Endothelial cell of umbilical vein (primary cell): ENCODE measurements around the gene SRRM4. TPM values are rescaled to one million over a fixed set of nuclear protein-coding genes. Genes with fewer than 3 reads are reported as not detected.

Experiments
- BruUV-seq: library from RNA; stranded (reverse); fragments of 400-500 nt; replicated peaks from 2 replicates; lab custom pipeline; 2021; lab: Mats Ljungman, UMichigan
- CTCF ChIA-PET: fragments of 300-600, 350-600 bp; sonication (Branson Sonifier 250); formaldehyde crosslinking; loops from one replicate; lab custom pipeline; 2021; ENCODE audit warnings: antibody characterized with exemption, inconsistent platforms; lab: Charles Lee
- POLR2A ChIA-PET: fragments of 300-600, 350-600 bp; sonication (Branson Sonifier 250); formaldehyde crosslinking; loops from one replicate; lab custom pipeline; 2021; ENCODE audit warnings: antibody characterized with exemption, inconsistent platforms; lab: Charles Lee
- DNase-seq: peaks from one replicate; pipeline ENCODE4 v3.0.0-alpha.2; 2011; ENCODE audit warnings: low read depth, low spot score
- FAIRE-seq: peaks from 2 replicates; lab custom pipeline; 2011; peaks lifted over from hg19 to GRCh38; lab: Jason Lieb, UNC
- H2AFZ ChIP-seq: 2 replicates; pipeline ENCODE4 v1.6.0; 2012; ENCODE audit warnings: low read depth, low read length, control low read depth, inconsistent platforms
- H3K27ac ChIP-seq: 2 replicates; pipeline ENCODE4 v1.5.1; 2011; ENCODE audit warnings: low read depth, mild to moderate bottlenecking, control low read depth, low read length, moderate library complexity; ENCODE audit not compliant: insufficient read depth
- H3K27me3 ChIP-seq, 2 experiments: 2 replicates each; pipeline versions ENCODE4 v1.6.0 to v1.6.1; 2011; ENCODE audit warnings: low read length in 2 of 2, mixed read lengths in 1 of 2; ENCODE audit not compliant: control insufficient read depth in 2 of 2, insufficient read depth in 2 of 2
- H3K36me3 ChIP-seq, 2 experiments: 2 replicates in 1 of 2; 3 replicates in 1 of 2; pipeline ENCODE4 v1.5.1; 2011; ENCODE audit warnings: low read length in 2 of 2, mild to moderate bottlenecking in 1 of 2, moderate library complexity in 1 of 2; ENCODE audit not compliant: control insufficient read depth in 2 of 2, insufficient read depth in 2 of 2; ENCODE audit errors: extremely low read depth in 1 of 2
- H3K4me1 ChIP-seq: 3 replicates; pipeline ENCODE4 v1.5.1; 2011; ENCODE audit warnings: mild to moderate bottlenecking, low read length; ENCODE audit not compliant: control insufficient read depth, insufficient read depth; ENCODE audit errors: extremely low read depth
- H3K4me2 ChIP-seq: 2 replicates; pipeline ENCODE4 v1.6.1; 2011; ENCODE audit warnings: low read length, control low read depth, mixed read lengths; ENCODE audit not compliant: insufficient read depth
- H3K4me3 ChIP-seq, 3 experiments: fragments of 200-600 bp in 1 of 3; sonication (generic), shearing (Covaris generic) in 1 of 3; replicated peaks in 1 of 3; 2 replicates each; pipeline ENCODE4 v1.5.1; 2011 to 2016; ENCODE audit warnings: control low read depth in 3 of 3, low read length in 3 of 3, mild to moderate bottlenecking in 2 of 3, inconsistent platforms in 1 of 3, low read depth in 1 of 3, moderate library complexity in 1 of 3; ENCODE audit not compliant: insufficient read depth in 1 of 3
- H3K79me2 ChIP-seq: 2 replicates; pipeline ENCODE4 v1.6.0; 2012; ENCODE audit warnings: low read length, inconsistent platforms; ENCODE audit not compliant: control insufficient read depth, insufficient read depth
- H3K9ac ChIP-seq: replicated peaks from 2 replicates; pipeline ENCODE3; 2011; ENCODE audit warnings: low read length, control low read depth; ENCODE audit not compliant: insufficient read depth; ENCODE audit errors: extremely low read depth
- H3K9me1 ChIP-seq: replicated peaks from 3 replicates; pipeline ENCODE4 v1.6.0; 2011; ENCODE audit warnings: mild to moderate bottlenecking, low read length; ENCODE audit not compliant: control insufficient read depth, insufficient read depth; ENCODE audit errors: extremely low read depth
- H3K9me3 ChIP-seq: replicated peaks from 2 replicates; pipeline ENCODE4 v1.5.1; 2012; ENCODE audit warnings: low read length, inconsistent platforms; ENCODE audit not compliant: control insufficient read depth, insufficient read depth
- H4K20me1 ChIP-seq: replicated peaks from 2 replicates; pipeline ENCODE3; 2011; ENCODE audit warnings: mild to moderate bottlenecking, low read length; ENCODE audit not compliant: control insufficient read depth, insufficient read depth; ENCODE audit errors: extremely low read depth
- EZH2 ChIP-seq: IDR thresholded peaks from 2 replicates; pipeline ENCODE4 v1.6.1; 2012; ENCODE audit warnings: borderline replicate concordance, low read depth, mild to moderate bottlenecking, moderate library complexity, low read length, inconsistent platforms; ENCODE audit not compliant: severe bottlenecking
- FOS ChIP-seq: IDR thresholded peaks from 2 replicates; pipeline ENCODE4 v1.6.1; 2011; ENCODE audit warnings: mild to moderate bottlenecking, low read length, moderate library complexity, borderline replicate concordance; ENCODE audit not compliant: insufficient read depth
- GATA2 ChIP-seq: IDR thresholded peaks from 2 replicates; pipeline ENCODE4 v1.7.0; 2011; ENCODE audit warnings: low read depth, mild to moderate bottlenecking, moderate library complexity, mixed read lengths, low read length; ENCODE audit not compliant: insufficient read length, insufficient read depth
- JUN ChIP-seq: IDR thresholded peaks from 2 replicates; pipeline ENCODE4 v1.6.1; 2011; ENCODE audit warnings: borderline replicate concordance, low read depth; ENCODE audit not compliant: insufficient read length, insufficient read depth
- MYC ChIP-seq: IDR thresholded peaks from one replicate; pipeline ENCODE4 v1.6.1; 2011; ENCODE audit warnings: mild to moderate bottlenecking, low read depth, low read length
- POLR2A ChIP-seq: IDR thresholded peaks from 2 replicates; pipeline ENCODE4 v1.6.1; 2012; ENCODE audit warnings: low read depth, mild to moderate bottlenecking, control low read depth, low read length
- POLR2AphosphoS5 ChIP-seq: IDR thresholded peaks from 2 replicates; pipeline ENCODE4 v1.6.1; 2012; ENCODE audit warnings: low read depth, mild to moderate bottlenecking, control low read depth, low read length, moderate library complexity; ENCODE audit not compliant: insufficient read depth
- dilution Hi-C: fragments of 300-500 bp; cut with MboI; formaldehyde crosslinking; loops from one replicate; pipeline ENCODE4 v1.15.0; 2019; ENCODE audit warnings: low sequenced_read_pairs; ENCODE audit not compliant: extremely low pct_ligation_motif_present
- intact Hi-C: fragments of 100-400 bp; cut with micrococcal nuclease; formaldehyde crosslinking; loops from one replicate; pipeline ENCODE4 v1.10.0; 2022
- polyA plus RNA-seq, 4 experiments: library from polyadenylated mRNA; depleted of rRNA in 3 of 4; stranded (reverse) in 3 of 4; unstranded in 1 of 4; fragments of >200 nt; gene quantifications; 2 replicates each; pipeline versions ENCODE4 v1.2.1 to v1.2.3, GENCODE V29; 2011 to 2012; ENCODE audit warnings: missing spikeins in 1 of 4
- total RNA-seq: library from RNA; stranded (reverse); gene quantifications from 2 replicates; pipeline ENCODE4 v1.2.3, GENCODE V29; 2021
- TF ChIP-seq, protein P1 (sequence below): IDR thresholded peaks from 2 replicates; pipeline ENCODE4 v1.6.1; 2011; ENCODE audit not compliant: insufficient read depth, insufficient read length
- TF ChIP-seq, protein P2 (sequence below), 2 donors: IDR thresholded peaks; 1 replicate in 1 of 2; 2 replicates in 1 of 2; pipeline ENCODE4 v1.5.1; 2011; ENCODE audit warnings: low read length in 2 of 2, mild to moderate bottlenecking in 2 of 2, moderate library complexity in 2 of 2, control low read depth in 1 of 2, inconsistent platforms in 1 of 2, low read depth in 1 of 2; ENCODE audit not compliant: insufficient read depth in 1 of 2; ENCODE audit errors: extremely low read depth in 1 of 2

The SRRM4 gene
- total and polyA plus RNA-seq, 2 donors (not counting 3 experiments of a cell fraction or from before 2014, with no cell fraction given): not detected

DNA sequence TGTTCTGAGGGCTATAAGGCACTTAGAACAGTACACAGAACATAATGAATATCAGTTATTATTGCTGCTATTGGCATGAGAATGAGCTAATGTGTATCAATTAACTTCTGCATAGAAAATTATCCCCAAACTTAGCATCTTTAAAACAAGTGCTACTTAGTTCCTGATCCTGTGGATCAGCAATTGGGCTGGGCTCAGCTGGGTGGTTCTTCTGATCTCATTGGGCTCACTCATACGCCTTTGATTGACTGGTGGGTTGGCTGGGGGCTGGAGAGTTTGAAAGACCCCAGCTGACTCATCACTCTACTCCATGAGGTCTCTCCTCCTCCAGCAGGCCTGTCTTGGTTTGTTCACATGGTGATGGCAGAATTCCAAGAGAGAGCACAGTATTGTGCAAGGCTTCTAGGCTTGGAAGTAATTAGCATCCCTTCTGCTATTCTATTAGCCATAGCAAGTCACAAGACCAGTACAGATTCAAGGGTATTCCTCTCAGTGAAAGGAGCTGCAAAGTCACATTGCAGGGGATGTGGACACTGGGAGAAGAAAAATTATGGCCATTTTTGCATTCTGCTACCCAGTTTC is 170.2 kb downstream of the SRRM4 start:
- dilution Hi-C loops: no loop called here
- no TSS peak for BruUV-seq
- Histone ChIP-seq H3K79me2 (no peaks in the 10 kb centered on the region), H4K20me1 (no peaks in the 10 kb centered on the region), H2AFZ (no peak overlapping the region), H3K9ac (no peak overlapping the region), H3K27me3 (no peaks in the 10 kb centered on the region), H3K4me2 (no peak overlapping the region), H3K4me1 (no peaks in the 10 kb centered on the region), H3K9me1 (no peaks in the 10 kb centered on the region), H3K27ac (no peak overlapping the region), H3K4me3 (no peak overlapping the region), H3K9me3 (no peaks in the 10 kb centered on the region), H3K36me3 (no peaks in the 10 kb centered on the region)
- intact Hi-C loops: loop anchor here (1.0 kb wide), 1 partner anchor 27 kb away; the partner anchor contains the start of gene HSPB8
- ChIA-PET CTCF (interaction anchor here (0.7 to 1.6 kb wide), 4 partner anchors 8 to 262 kb away, joined by 3 to 6 read pairs (median 3); no protein-coding TSS in a partner anchor), POLR2A (no interaction called here)
- TF ChIP-seq, protein P1, sequence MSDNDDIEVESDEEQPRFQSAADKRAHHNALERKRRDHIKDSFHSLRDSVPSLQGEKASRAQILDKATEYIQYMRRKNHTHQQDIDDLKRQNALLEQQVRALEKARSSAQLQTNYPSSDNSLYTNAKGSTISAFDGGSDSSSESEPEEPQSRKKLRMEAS: no peak
- TF ChIP-seq JUN (no peak), FOS (no peak), EZH2 (no peak), MYC (no peak), POLR2AphosphoS5 (no peak), POLR2A (no peak), GATA2 (no peak)
- TF ChIP-seq, protein P2, sequence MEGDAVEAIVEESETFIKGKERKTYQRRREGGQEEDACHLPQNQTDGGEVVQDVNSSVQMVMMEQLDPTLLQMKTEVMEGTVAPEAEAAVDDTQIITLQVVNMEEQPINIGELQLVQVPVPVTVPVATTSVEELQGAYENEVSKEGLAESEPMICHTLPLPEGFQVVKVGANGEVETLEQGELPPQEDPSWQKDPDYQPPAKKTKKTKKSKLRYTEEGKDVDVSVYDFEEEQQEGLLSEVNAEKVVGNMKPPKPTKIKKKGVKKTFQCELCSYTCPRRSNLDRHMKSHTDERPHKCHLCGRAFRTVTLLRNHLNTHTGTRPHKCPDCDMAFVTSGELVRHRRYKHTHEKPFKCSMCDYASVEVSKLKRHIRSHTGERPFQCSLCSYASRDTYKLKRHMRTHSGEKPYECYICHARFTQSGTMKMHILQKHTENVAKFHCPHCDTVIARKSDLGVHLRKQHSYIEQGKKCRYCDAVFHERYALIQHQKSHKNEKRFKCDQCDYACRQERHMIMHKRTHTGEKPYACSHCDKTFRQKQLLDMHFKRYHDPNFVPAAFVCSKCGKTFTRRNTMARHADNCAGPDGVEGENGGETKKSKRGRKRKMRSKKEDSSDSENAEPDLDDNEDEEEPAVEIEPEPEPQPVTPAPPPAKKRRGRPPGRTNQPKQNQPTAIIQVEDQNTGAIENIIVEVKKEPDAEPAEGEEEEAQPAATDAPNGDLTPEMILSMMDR (IDR thresholded peaks at IDR 0.05; ENCODE audit: extremely low read depth in 1 of 2, insufficient read depth in 1 of 2, low read depth in 1 of 2, low read length in 2 of 2): no peak
- no peak for FAIRE-seq
- DNase-seq: no peak
